Smooth muscle cell (in vitro differentiated cells): ENCODE data around the gene OR10AG1. TPM values are rescaled to one million over a fixed set of nuclear protein-coding genes. Genes with fewer than 3 reads are reported as not detected.

Experiments
- polyA plus RNA-seq: library from polyadenylated mRNA; unstranded; fragments of >200 nt; fragmentation: Nextera tagmentation; extraction: Ambion mirVana; gene quantifications from 2 replicates; pipeline ENCODE4 v1.2.1, GENCODE V29; 2016
- total RNA-seq: library from RNA; depleted of rRNA; stranded (reverse); fragments of >200 nt; gene quantifications from 2 replicates; pipeline ENCODE4 v1.2.3, GENCODE V29; 2014

OR10AG1 gene
- total and polyA plus RNA-seq, 2 experiments from 2014 or later: not detected

Other genes starting within 250 kb of the OR10AG1 start
- gene OR5D13, start 196.5 kb downstream of the OR10AG1 start, total RNA-seq: not detected in 2 replicates
- gene OR5D13, start 196.5 kb downstream of the OR10AG1 start, polyA plus RNA-seq: not detected in 2 replicates
- gene OR5D14, start 174.4 kb downstream of the OR10AG1 start, total RNA-seq: not detected in 2 replicates
- not detected in 2 replicates for gene OR5D14, start 174.4 kb downstream of the OR10AG1 start, polyA plus RNA-seq
- not detected in 2 replicates for gene OR5L1, start 158.6 kb downstream of the OR10AG1 start, total RNA-seq
- gene OR5L1, start 158.6 kb downstream of the OR10AG1 start, polyA plus RNA-seq: not detected in 2 replicates
- gene OR5D18, start 150.3 kb downstream of the OR10AG1 start, total RNA-seq: not detected in 2 replicates
- not detected in 2 replicates for gene OR5D18, start 150.3 kb downstream of the OR10AG1 start, polyA plus RNA-seq
- gene OR5L2, start 142.7 kb downstream of the OR10AG1 start, total RNA-seq: not detected in 2 replicates
- gene OR5L2, start 142.7 kb downstream of the OR10AG1 start, polyA plus RNA-seq: not detected in 2 replicates
- gene OR5D16, start 131.2 kb downstream of the OR10AG1 start, total RNA-seq: not detected in 2 replicates
- not detected in 2 replicates for gene OR5D16, start 131.2 kb downstream of the OR10AG1 start, polyA plus RNA-seq
- gene TRIM51, start 86.6 kb downstream of the OR10AG1 start, total RNA-seq: not detected in 2 replicates
- not detected in 2 replicates for gene TRIM51, start 86.6 kb downstream of the OR10AG1 start, polyA plus RNA-seq
- not detected in 2 replicates for gene OR5W2, start 55.4 kb downstream of the OR10AG1 start, total RNA-seq
- gene OR5W2, start 55.4 kb downstream of the OR10AG1 start, polyA plus RNA-seq: not detected in 2 replicates
- gene OR5I1, start 33.5 kb downstream of the OR10AG1 start, total RNA-seq: not detected in 2 replicates
- gene OR5I1, start 33.5 kb downstream of the OR10AG1 start, polyA plus RNA-seq: not detected in 2 replicates
- gene OR5F1, start 24.7 kb upstream of the OR10AG1 start, total RNA-seq: not detected in 2 replicates
- gene OR5F1, start 24.7 kb upstream of the OR10AG1 start, polyA plus RNA-seq: not detected in 2 replicates
- not detected in 2 replicates for gene OR5AS1, start 57.7 kb upstream of the OR10AG1 start, total RNA-seq
- not detected in 2 replicates for gene OR5AS1, start 57.7 kb upstream of the OR10AG1 start, polyA plus RNA-seq
- not detected in 2 replicates for gene OR8I2, start 123.4 kb upstream of the OR10AG1 start, total RNA-seq
- gene OR8I2, start 123.4 kb upstream of the OR10AG1 start, polyA plus RNA-seq: not detected in 2 replicates
- gene OR8H2, start 133.7 kb upstream of the OR10AG1 start, total RNA-seq: not detected in 2 replicates
- not detected in 2 replicates for gene OR8H2, start 133.7 kb upstream of the OR10AG1 start, polyA plus RNA-seq
- not detected in 2 replicates for gene OR8H3, start 152.4 kb upstream of the OR10AG1 start, total RNA-seq
- gene OR8H3, start 152.4 kb upstream of the OR10AG1 start, polyA plus RNA-seq: not detected in 2 replicates
- gene OR8J3, start 170.3 kb upstream of the OR10AG1 start, total RNA-seq: not detected in 2 replicates
- not detected in 2 replicates for gene OR8J3, start 170.3 kb upstream of the OR10AG1 start, polyA plus RNA-seq
- gene OR8K5, start 190.4 kb upstream of the OR10AG1 start, total RNA-seq: not detected in 2 replicates
- gene OR8K5, start 190.4 kb upstream of the OR10AG1 start, polyA plus RNA-seq: not detected in 2 replicates
- not detected in 2 replicates for gene OR5J2, start 206.7 kb upstream of the OR10AG1 start, total RNA-seq
- gene OR5J2, start 206.7 kb upstream of the OR10AG1 start, polyA plus RNA-seq: not detected in 2 replicates